H1 (cell line): ENCODE data around the gene RICTOR. TPM values are rescaled to one million over a fixed set of nuclear protein-coding genes. Genes with fewer than 3 reads are reported as not detected.

Source experiments
- CTCF ChIA-PET: fragments of 300-600 bp; sonication (Branson Sonifier 250); formaldehyde crosslinking; loops from one replicate; lab custom pipeline; 2021; ENCODE audit not compliant: partially characterized antibody; lab: Charles Lee
- POLR2A ChIA-PET: fragments of 300-600 bp; sonication (Branson Sonifier 250); formaldehyde crosslinking; loops from one replicate; lab custom pipeline; 2021; ENCODE audit warnings: inconsistent platforms; ENCODE audit not compliant: partially characterized antibody; lab: Charles Lee
- DNase-seq, 2 experiments: peaks; one replicate each; pipeline versions ENCODE4 v3.0.0 to v3.0.0-alpha.2; 2010 to 2022; ENCODE audit warnings: low spot score in 2 of 2, low read depth in 1 of 2, mixed read lengths in 1 of 2
- FAIRE-seq: peaks from 2 replicates; lab custom pipeline; 2011; peaks lifted over from hg19 to GRCh38; lab: Jason Lieb, UNC
- H2AFZ ChIP-seq: 2 replicates; pipeline ENCODE4 v1.8.1; 2012; ENCODE audit warnings: low read length, inconsistent platforms
- H2AK5ac ChIP-seq: 2 replicates; pipeline ENCODE4 v1.6.1; 2013; ENCODE audit warnings: low read depth, low read length
- H2BK120ac ChIP-seq: replicated peaks from 2 replicates; pipeline ENCODE3; 2013; ENCODE audit warnings: low read depth, low read length, inconsistent platforms
- H2BK12ac ChIP-seq: 2 replicates; pipeline ENCODE4 v1.6.1; 2013; ENCODE audit warnings: low read depth, low read length
- H2BK15ac ChIP-seq: 2 replicates; pipeline ENCODE4 v1.6.1; 2013; ENCODE audit warnings: low read length
- H2BK20ac ChIP-seq: 2 replicates; pipeline ENCODE4 v1.6.1; 2013; ENCODE audit warnings: low read length
- H2BK5ac ChIP-seq: 2 replicates; pipeline ENCODE4 v1.6.1; 2013; ENCODE audit warnings: low read depth, low read length
- H3K14ac ChIP-seq: 2 replicates; pipeline ENCODE4 v1.6.1; 2013; ENCODE audit warnings: inconsistent platforms; ENCODE audit not compliant: insufficient read length
- H3K18ac ChIP-seq: 2 replicates; pipeline ENCODE4 v1.6.1; 2013; ENCODE audit warnings: low read length; ENCODE audit errors: extremely low read depth
- H3K23ac ChIP-seq: 2 replicates; pipeline ENCODE4 v1.6.1; 2013; ENCODE audit warnings: inconsistent platforms; ENCODE audit not compliant: insufficient read length
- H3K23me2 ChIP-seq: 2 replicates; pipeline ENCODE4 v1.6.1; 2013; ENCODE audit warnings: low read depth, low read length
- H3K27ac ChIP-seq: 2 replicates; pipeline ENCODE4 v1.6.1; 2011; ENCODE audit warnings: low read depth, low read length, inconsistent platforms
- H3K27me3 ChIP-seq, 4 experiments: replicated peaks in 1 of 4; 1 replicate in 1 of 4; 2 replicates in 3 of 4; pipeline versions ENCODE4 v1.6.1 to v1.8.1; 2011 to 2013; ENCODE audit warnings: low read length in 3 of 4, mild to moderate bottlenecking in 3 of 4, inconsistent platforms in 2 of 4, mixed read lengths in 2 of 4, moderate library complexity in 1 of 4; ENCODE audit not compliant: control insufficient read depth in 3 of 4, insufficient read depth in 3 of 4; ENCODE audit errors: extremely low read depth in 1 of 4
- H3K36me3 ChIP-seq, 4 experiments: 2 replicates each; pipeline versions ENCODE4 v1.6.1 to v1.8.1; 2011 to 2013; ENCODE audit warnings: mild to moderate bottlenecking in 4 of 4, low read length in 3 of 4, moderate library complexity in 2 of 4, control low read depth in 1 of 4, inconsistent platforms in 1 of 4; ENCODE audit not compliant: insufficient read depth in 4 of 4, control insufficient read depth in 2 of 4
- H3K4ac ChIP-seq: replicated peaks from 2 replicates; pipeline ENCODE3; 2013; ENCODE audit warnings: low read length, low read depth, mixed read lengths, inconsistent platforms; ENCODE audit not compliant: insufficient read length
- H3K4me1 ChIP-seq, 4 experiments: replicated peaks in 1 of 4; 1 replicate in 1 of 4; 2 replicates in 3 of 4; pipeline versions ENCODE4 v1.6.1 to v1.8.1; 2011 to 2013; ENCODE audit warnings: low read length in 3 of 4, inconsistent platforms in 2 of 4, mixed read lengths in 1 of 4; ENCODE audit not compliant: insufficient read depth in 4 of 4, control insufficient read depth in 3 of 4
- H3K4me2 ChIP-seq, 2 experiments: 2 replicates each; pipeline versions ENCODE4 v1.6.1 to v1.8.1; 2011 to 2013; ENCODE audit warnings: low read depth in 2 of 2, low read length in 2 of 2, control low read depth in 1 of 2, inconsistent platforms in 1 of 2, mild to moderate bottlenecking in 1 of 2; ENCODE audit not compliant: insufficient read depth in 1 of 2
- H3K4me3 ChIP-seq, 4 experiments: fragments of 200-600, 300-600 bp in 1 of 4; sonication (generic), shearing (Covaris generic), sonication (Bioruptor Twin) in 1 of 4; 2 replicates each; pipeline versions ENCODE4 v1.5.1 to v1.8.1; 2011 to 2016; ENCODE audit warnings: low read length in 4 of 4, low read depth in 3 of 4, control low read depth in 2 of 4, inconsistent platforms in 2 of 4, mild to moderate bottlenecking in 2 of 4, mixed read lengths in 1 of 4, moderate library complexity in 1 of 4; ENCODE audit not compliant: insufficient read depth in 2 of 4; ENCODE audit errors: extremely low read depth in 1 of 4
- H3K56ac ChIP-seq: replicated peaks from 2 replicates; pipeline ENCODE3; 2013; ENCODE audit warnings: low read depth, mild to moderate bottlenecking, mixed read lengths, low read length, inconsistent platforms; ENCODE audit not compliant: insufficient read length
- H3K79me1 ChIP-seq: 2 replicates; pipeline ENCODE4 v1.6.1; 2013; ENCODE audit warnings: low read depth, low read length, control low read depth
- H3K79me2 ChIP-seq, 2 experiments: 2 replicates each; pipeline versions ENCODE4 v1.6.1 to v1.8.1; 2012 to 2013; ENCODE audit warnings: low read length in 2 of 2, mild to moderate bottlenecking in 2 of 2, inconsistent platforms in 1 of 2; ENCODE audit not compliant: insufficient read depth in 2 of 2, control insufficient read depth in 1 of 2
- H3K9ac ChIP-seq, 4 experiments: replicated peaks in 1 of 4; 1 replicate in 1 of 4; 2 replicates in 3 of 4; pipeline versions ENCODE4 v1.6.1 to v1.8.1; 2011 to 2013; ENCODE audit warnings: low read depth in 3 of 4, low read length in 3 of 4, control low read depth in 2 of 4, mild to moderate bottlenecking in 2 of 4, moderate library complexity in 2 of 4, inconsistent platforms in 1 of 4; ENCODE audit errors: extremely low read depth in 1 of 4
- H3K9me3 ChIP-seq, 2 experiments: 2 replicates each; pipeline versions ENCODE4 v1.6.1 to v1.8.1; 2012 to 2013; ENCODE audit warnings: mild to moderate bottlenecking in 2 of 2, moderate library complexity in 2 of 2, control low read depth in 1 of 2, inconsistent platforms in 1 of 2, low read depth in 1 of 2, low read length in 1 of 2, mixed read lengths in 1 of 2; ENCODE audit not compliant: insufficient read depth in 2 of 2
- H4K20me1 ChIP-seq, 2 experiments: replicated peaks in 1 of 2; 2 replicates each; pipeline versions ENCODE3 to v1.8.1; 2011 to 2013; ENCODE audit warnings: inconsistent platforms in 2 of 2, low read length in 2 of 2, mild to moderate bottlenecking in 1 of 2; ENCODE audit not compliant: insufficient read depth in 2 of 2, control insufficient read depth in 1 of 2
- H4K5ac ChIP-seq: 2 replicates; pipeline ENCODE4 v1.6.1; 2013; ENCODE audit warnings: low read length, low read depth, mixed read lengths, inconsistent platforms; ENCODE audit not compliant: insufficient read length
- H4K8ac ChIP-seq: 2 replicates; pipeline ENCODE4 v1.8.0; 2013; ENCODE audit warnings: mild to moderate bottlenecking, moderate library complexity, low read length, inconsistent platforms; ENCODE audit not compliant: insufficient read depth; ENCODE audit errors: extremely low read depth
- H4K91ac ChIP-seq: replicated peaks from 2 replicates; pipeline ENCODE3; 2013; ENCODE audit warnings: low read length, mixed read lengths, inconsistent platforms; ENCODE audit not compliant: insufficient read length
- ATF3 ChIP-seq: IDR thresholded peaks from 2 replicates; pipeline ENCODE4 v1.6.1; 2011; ENCODE audit warnings: low read depth, mild to moderate bottlenecking, low read length; ENCODE audit not compliant: insufficient read depth
- BRCA1 ChIP-seq: IDR thresholded peaks from 2 replicates; pipeline ENCODE4 v1.6.1; 2012; ENCODE audit warnings: low read depth, low read length, improper control_type of control experiment
- E2F6 ChIP-seq: IDR thresholded peaks from 2 replicates; pipeline ENCODE4 v1.6.1; 2012; ENCODE audit warnings: inconsistent platforms
- EGR1 ChIP-seq: IDR thresholded peaks from 2 replicates; pipeline ENCODE4 v1.6.1; 2011; ENCODE audit warnings: low read depth, low read length, borderline replicate concordance
- MAX ChIP-seq: IDR thresholded peaks from 2 replicates; pipeline ENCODE4 v1.6.1; 2012; ENCODE audit warnings: inconsistent platforms
- NANOG ChIP-seq: IDR thresholded peaks from 2 replicates; pipeline ENCODE4 v1.6.1; 2011; ENCODE audit warnings: low read length, low read depth, mild to moderate bottlenecking, inconsistent platforms; ENCODE audit not compliant: insufficient read depth, poor library complexity, severe bottlenecking
- POLR2A ChIP-seq, 2 experiments: IDR thresholded peaks; 1 replicate in 1 of 2; 2 replicates in 1 of 2; pipeline ENCODE4 v1.6.1; 2011; ENCODE audit warnings: low read depth in 2 of 2, low read length in 2 of 2, mild to moderate bottlenecking in 2 of 2; ENCODE audit errors: control extremely low read depth in 1 of 2
- POU5F1 ChIP-seq: IDR thresholded peaks from 2 replicates; pipeline ENCODE4 v1.6.1; 2011; ENCODE audit warnings: low read depth, mild to moderate bottlenecking, low read length, moderate library complexity
- SP2 ChIP-seq: IDR thresholded peaks from 2 replicates; pipeline ENCODE4 v1.6.1; 2012; ENCODE audit warnings: mild to moderate bottlenecking, low read length, inconsistent platforms
- SP4 ChIP-seq: IDR thresholded peaks from 2 replicates; pipeline ENCODE4 v1.6.1; 2012; ENCODE audit warnings: low read length, inconsistent platforms
- TBP ChIP-seq: IDR thresholded peaks from 2 replicates; pipeline ENCODE4 v1.6.1; 2011; ENCODE audit warnings: low read depth, low read length, improper control_type of control experiment
- TCF12 ChIP-seq: IDR thresholded peaks from 2 replicates; pipeline ENCODE4 v1.6.1; 2011; ENCODE audit warnings: low read depth, mild to moderate bottlenecking, low read length
- YY1 ChIP-seq: IDR thresholded peaks from 2 replicates; pipeline ENCODE4 v1.6.1; 2011; ENCODE audit warnings: low read depth, mild to moderate bottlenecking, low read length
- WGBS, 2 experiments: shearing (Covaris generic) in 1 of 2; methylation state at CpG; one replicate each; pipeline versions ENCODE4 v1.1.6 to v1.1.7; 2013 to 2015; ENCODE audit warnings: low lambda C conversion rate in 2 of 2, mixed read lengths in 2 of 2, inconsistent platforms in 1 of 2, low coverage in 1 of 2, missing lambda C conversion rate in 1 of 2; ENCODE audit not compliant: insufficient replicate concordance in 2 of 2, insufficient coverage in 1 of 2, insufficient read length in 1 of 2; ENCODE audit errors: extremely low coverage in 1 of 2, missing lambda C conversion rate in 1 of 2; 5-methylcytosine and 5-hydroxymethylcytosine counted together
- polyA plus RNA-seq, 7 experiments: library from polyadenylated mRNA; depleted of rRNA in 3 of 7; stranded (reverse) in 5 of 7; unstranded in 2 of 7; fragments of >200 nt in 5 of 7; fragments of 200-250 nt in 2 of 7; gene quantifications; 1 replicate in 5 of 7; 2 replicates in 1 of 7; 4 replicates in 1 of 7; pipeline versions ENCODE4 v1.2.1 to v1.2.3, GENCODE V29; 2011 to 2013; ENCODE audit warnings: missing spikeins in 2 of 7, mixed read lengths in 2 of 7
- total RNA-seq: library from RNA; stranded (reverse); fragmentation: NEBNext Ultra II Directional; extraction: Animal tissue kit (Norgen Biotek cat#: 25700); gene quantifications from 2 replicates; pipeline ENCODE4 v1.2.1, GENCODE V29; 2021

Gene RICTOR
- total and polyA plus RNA-seq, 2 of the 8 experiments (the other 6 are each of a cell fraction or from before 2014, with no cell fraction given) = 4.3 to 26.6 TPM

- Histone ChIP-seq H2BK120ac (no peak overlapping the region), H2AK5ac (no peak overlapping the region), H3K4me3 (no peak overlapping the region), H3K27me3 (peaks cover 0 to 2% (median 0%) of the 10 kb centered on the region in 4 experiments; a peak in 1 of 7 replicates), H3K4me1 (peaks cover 0 to 4% (median 1%) of the 10 kb centered on the region in 4 experiments; a peak in 2 of 7 replicates), H3K18ac (no peak overlapping the region), H3K4ac (no peak overlapping the region), H3K56ac (no peak overlapping the region), H3K4me2 (no peak overlapping the region; a peak in 2 of 4 replicates), H4K8ac (no peak overlapping the region), H2BK15ac (no peak overlapping the region), H3K9me3 (no peaks in the 10 kb centered on the region), H4K20me1 (no peaks in the 10 kb centered on the region), H3K23ac (no peak overlapping the region), H3K27ac (no peak overlapping the region), H3K79me1 (no peaks in the 10 kb centered on the region), H3K9ac (no peak overlapping the region), H3K14ac (no peak overlapping the region), H4K5ac (no peak overlapping the region), H2AFZ (no peak overlapping the region), H2BK20ac (no peak overlapping the region), H3K79me2 (no peaks in the 10 kb centered on the region), H4K91ac (no peak overlapping the region), H2BK12ac (no peak overlapping the region), H3K36me3 (no peaks in the 10 kb centered on the region), H2BK5ac (no peak overlapping the region), H3K23me2 (no peaks in the 10 kb centered on the region)
- ChIA-PET CTCF (no interaction called here), POLR2A (interaction anchor here (1.4 kb wide), 1 partner anchor 17 kb away, joined by 7 read pairs; no protein-coding TSS in a partner anchor)
- no peak for TF ChIP-seq SP4
- TF ChIP-seq YY1 = peak; percentile 82
- peak; percentile 75 for TF ChIP-seq E2F6
- TF ChIP-seq NANOG = no peak
- TF ChIP-seq POU5F1 = no peak
- TF ChIP-seq TBP = no peak
- no peak for TF ChIP-seq POLR2A (IDR thresholded peaks at IDR 0.05; ENCODE audit: control extremely low read depth in 1 of 2, low read depth in 2 of 2, low read length in 2 of 2)
- no peak for TF ChIP-seq ATF3
- peak; percentile 96 for TF ChIP-seq MAX
- no peak for TF ChIP-seq EGR1
- no peak for TF ChIP-seq BRCA1
- TF ChIP-seq TCF12 = no peak
- no peak for TF ChIP-seq SP2
- FAIRE-seq (peak; percentile 28), DNase-seq (peak in 1 of 2 experiments; percentile 41)
- 75% methylated on average over 8 of the region's 8 CpGs; no CpG with 5 or more reads in 1 of the 2 experiments for WGBS, 2 experiments
These were observed 186.2 kb downstream of the RICTOR start for GRCh38 chr5:38888041-38888440.
